Peyer's patch (tissue), 4 donors: Measurements from ENCODE around the gene GNS.

Experiments used
- CTCF ChIP-seq, 6 experiments: fragments of 450-650 bp in 4 of 6; fragments of 200-600 bp in 2 of 6; sonication (generic) in 1 of 6; IDR thresholded peaks; one replicate each; pipeline ENCODE4 v1.5.1; 2017 to 2019; ENCODE audit warnings: antibody characterized with exemption in 6 of 6, mild to moderate bottlenecking in 3 of 6, moderate library complexity in 1 of 6
- POLR2A ChIP-seq, 2 donors: fragments of 450-650 bp; IDR thresholded peaks; one replicate each; pipeline ENCODE4 v1.5.1; 2017; ENCODE audit warnings: antibody characterized with exemption in 2 of 2, mild to moderate bottlenecking in 2 of 2, moderate library complexity in 2 of 2

- TF ChIP-seq CTCF (IDR thresholded peaks at IDR 0.05) (no peak), POLR2A (IDR thresholded peaks at IDR 0.05) (no peak)
These were observed 85.6 kb downstream of the GNS start for GRCh38 chr12:64673490-64674169.
